ENCODE results near the gene WWOX.

DNA sequence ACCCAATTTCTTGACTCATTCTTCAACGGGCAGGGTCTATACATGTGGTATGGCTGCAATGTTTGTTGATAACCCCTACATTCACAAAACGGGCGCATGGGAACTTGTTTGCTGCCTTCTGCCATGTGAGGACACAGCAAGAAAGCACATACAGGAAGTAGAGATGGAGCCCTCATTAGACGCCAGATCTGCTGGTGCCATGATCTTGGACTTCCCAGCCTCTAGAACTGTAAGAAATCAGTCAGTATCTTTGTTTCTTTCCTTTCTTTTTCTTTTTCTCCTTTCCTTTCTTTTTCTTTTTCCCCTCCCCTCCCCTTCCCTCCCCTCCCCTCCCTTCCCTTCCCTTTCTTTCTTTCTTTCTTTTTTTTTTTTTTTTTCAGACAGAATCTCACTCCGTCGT, 165.2 kb downstream of the WWOX start:
- TF ChIP-seq, protein P1, sequence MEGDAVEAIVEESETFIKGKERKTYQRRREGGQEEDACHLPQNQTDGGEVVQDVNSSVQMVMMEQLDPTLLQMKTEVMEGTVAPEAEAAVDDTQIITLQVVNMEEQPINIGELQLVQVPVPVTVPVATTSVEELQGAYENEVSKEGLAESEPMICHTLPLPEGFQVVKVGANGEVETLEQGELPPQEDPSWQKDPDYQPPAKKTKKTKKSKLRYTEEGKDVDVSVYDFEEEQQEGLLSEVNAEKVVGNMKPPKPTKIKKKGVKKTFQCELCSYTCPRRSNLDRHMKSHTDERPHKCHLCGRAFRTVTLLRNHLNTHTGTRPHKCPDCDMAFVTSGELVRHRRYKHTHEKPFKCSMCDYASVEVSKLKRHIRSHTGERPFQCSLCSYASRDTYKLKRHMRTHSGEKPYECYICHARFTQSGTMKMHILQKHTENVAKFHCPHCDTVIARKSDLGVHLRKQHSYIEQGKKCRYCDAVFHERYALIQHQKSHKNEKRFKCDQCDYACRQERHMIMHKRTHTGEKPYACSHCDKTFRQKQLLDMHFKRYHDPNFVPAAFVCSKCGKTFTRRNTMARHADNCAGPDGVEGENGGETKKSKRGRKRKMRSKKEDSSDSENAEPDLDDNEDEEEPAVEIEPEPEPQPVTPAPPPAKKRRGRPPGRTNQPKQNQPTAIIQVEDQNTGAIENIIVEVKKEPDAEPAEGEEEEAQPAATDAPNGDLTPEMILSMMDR (IDR thresholded peaks at IDR 0.05; ENCODE audit: borderline replicate concordance, extremely low read depth, low read length, poor library complexity, severe bottlenecking) = no peak
- no peak for TF ChIP-seq EZH2 (IDR thresholded peaks at IDR 0.05; ENCODE audit: borderline replicate concordance, low read depth, low read length, severe bottlenecking)
